Daoy (cell line): ENCODE measurements around the gene ARID5B. TPM values are rescaled to one million over a fixed set of nuclear protein-coding genes. Genes with fewer than 3 reads are reported as not detected.
"Not testable (repeated sequence)": the region's sequence is repeated elsewhere in the genome, so short reads cannot be mapped to it uniquely, and the experiment has no call there.

Experiments used
- DNase-seq: peaks from one replicate; pipeline ENCODE4 v3.0.0-alpha.2; 2015; ENCODE audit warnings: low read depth
- total RNA-seq: library from RNA; depleted of rRNA; stranded (reverse); fragments of >200 nt; shearing (Covaris generic); gene quantifications from 2 replicates; pipeline ENCODE4 v1.2.3, GENCODE V29; 2014

The ARID5B gene
- total RNA-seq, 1 experiment from 2014 or later: 4.7 TPM

DNA sequence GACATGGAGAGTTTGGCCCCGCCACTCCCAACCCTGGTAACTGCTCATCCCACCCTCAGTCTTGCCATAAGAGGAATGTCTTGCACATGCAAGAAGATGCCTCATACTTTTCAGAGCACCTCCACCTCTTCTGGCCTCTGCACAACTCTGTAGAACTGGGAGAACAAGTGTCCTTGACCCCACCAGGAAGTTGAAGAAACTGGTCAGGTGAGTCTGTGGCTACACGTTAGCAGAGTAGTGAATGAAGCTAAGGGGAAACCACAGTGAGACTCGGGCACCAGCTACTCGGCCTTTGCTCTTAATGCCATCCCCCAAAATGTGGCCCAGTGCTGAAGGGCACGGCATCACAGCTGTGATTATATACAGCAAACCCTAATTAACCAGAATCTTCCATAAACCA lies 110.1 kb downstream of the ARID5B start:
- DNase-seq: no peak

DNA sequence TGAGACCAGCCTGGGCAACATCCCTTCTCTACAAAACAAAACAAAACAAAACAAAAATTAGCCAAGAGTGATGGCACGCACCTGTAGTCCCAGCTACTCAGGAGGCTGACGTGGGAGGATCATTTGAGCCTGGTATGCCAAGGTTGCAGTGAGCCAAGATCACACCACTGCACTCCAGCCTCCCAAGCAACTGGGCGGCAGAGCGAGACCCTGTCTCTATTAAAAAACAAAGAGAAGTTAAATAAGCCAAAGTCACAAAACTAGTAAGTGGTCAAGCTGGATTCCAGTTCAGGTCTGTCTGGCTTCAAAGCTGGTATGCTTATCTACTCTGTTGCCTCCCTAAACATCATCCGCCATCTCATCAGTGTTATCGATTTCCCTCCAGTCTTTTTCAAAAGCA lies 110.8 kb downstream of the ARID5B start:
- no peak for DNase-seq

DNA sequence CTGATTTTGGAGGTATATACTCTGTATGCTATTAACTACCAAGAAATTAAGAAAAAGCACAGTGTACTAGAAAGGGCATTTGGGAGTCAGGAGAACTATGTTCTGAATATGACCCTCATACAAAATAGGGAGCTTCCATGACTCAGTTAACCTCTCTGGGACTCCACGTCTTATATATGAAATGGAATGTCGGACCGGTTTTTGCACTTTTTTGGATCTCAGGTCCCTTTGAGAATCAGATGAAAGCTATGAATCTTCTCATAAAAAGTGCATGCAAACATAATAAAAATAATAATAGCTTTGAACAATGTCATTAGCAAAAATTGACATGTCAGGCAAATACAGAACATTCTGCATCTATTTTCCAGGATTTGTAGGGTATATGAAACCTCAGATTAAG lies 113.0 kb downstream of the ARID5B start:
- no peak for DNase-seq

DNA sequence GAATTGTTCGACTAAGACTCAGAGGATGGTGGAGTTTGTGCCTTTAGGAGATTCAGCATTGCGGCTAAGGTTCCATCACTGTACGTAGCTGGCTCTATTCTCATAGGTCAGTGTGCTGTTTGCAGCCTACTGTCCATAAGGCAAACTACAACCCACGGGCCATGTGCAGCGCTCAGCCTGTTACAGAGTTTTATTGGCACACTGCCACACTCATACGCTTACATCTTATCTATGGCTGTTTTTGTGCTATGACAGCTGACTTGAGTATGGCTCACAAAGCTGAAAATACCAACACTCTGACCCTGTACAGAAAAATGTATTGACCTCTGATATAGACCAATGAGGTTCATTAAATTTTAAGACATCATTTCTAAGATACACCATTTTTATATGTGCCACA lies 114.5 kb downstream of the ARID5B start:
- DNase-seq: no peak

DNA sequence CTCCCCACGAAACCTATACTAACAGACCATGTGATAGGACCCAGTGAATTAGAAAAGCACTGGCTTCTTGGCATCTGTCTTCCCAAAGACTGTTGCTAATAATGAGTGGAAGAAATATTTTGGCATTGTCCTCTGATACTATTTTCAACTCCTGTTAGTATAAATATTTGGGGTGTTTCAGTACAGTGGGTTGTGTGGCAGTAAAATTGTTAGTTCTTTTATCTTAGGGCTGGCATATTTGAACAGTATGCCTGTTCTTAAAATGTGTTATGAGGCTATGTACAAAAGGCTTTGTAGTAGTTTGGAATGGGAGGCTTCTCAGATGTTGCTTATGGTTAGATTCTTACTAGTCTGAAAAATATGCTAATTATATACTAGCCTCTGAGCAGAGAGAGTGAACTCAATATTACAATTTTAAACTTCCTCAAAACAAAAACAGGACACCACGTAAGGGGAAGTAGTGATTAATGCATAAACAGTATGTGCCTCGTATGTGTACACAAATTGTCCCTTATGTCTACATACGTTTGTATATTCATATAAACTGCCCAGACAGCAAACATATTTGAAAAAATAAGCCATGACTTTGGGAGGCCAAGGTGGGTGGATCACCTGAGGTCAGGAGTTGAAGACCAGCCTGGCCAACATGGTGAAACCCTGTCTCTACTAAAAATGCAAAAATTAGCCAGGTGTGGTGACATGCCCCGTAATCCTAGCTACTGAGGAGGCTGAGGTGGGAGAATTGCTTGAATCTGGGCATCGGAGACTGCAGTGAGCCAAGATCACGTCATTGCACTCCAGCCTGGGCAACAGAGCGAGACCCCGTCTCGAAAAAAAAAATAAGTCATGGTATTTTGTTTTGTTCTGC lies 115.4 kb downstream of the ARID5B start:
- no peak for DNase-seq

DNA sequence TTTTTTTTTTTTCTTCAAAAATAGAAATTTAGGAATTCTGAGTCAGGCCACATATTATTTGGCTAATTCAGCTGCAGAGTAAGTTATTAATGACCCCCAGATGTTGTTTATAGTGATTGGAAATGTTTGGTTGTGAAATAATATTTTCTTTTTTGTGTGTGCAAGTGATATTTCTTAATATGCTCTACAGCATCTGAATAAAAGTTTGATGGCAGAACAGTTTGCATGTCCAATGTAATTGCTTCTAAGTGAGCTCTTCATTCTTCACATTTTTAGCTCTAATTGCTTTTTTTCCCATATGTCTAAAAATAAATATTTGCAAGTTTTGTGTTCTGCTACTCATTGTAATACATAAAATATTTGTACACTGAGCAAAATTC lies 116.0 kb downstream of the ARID5B start:
- no peak for DNase-seq

DNA sequence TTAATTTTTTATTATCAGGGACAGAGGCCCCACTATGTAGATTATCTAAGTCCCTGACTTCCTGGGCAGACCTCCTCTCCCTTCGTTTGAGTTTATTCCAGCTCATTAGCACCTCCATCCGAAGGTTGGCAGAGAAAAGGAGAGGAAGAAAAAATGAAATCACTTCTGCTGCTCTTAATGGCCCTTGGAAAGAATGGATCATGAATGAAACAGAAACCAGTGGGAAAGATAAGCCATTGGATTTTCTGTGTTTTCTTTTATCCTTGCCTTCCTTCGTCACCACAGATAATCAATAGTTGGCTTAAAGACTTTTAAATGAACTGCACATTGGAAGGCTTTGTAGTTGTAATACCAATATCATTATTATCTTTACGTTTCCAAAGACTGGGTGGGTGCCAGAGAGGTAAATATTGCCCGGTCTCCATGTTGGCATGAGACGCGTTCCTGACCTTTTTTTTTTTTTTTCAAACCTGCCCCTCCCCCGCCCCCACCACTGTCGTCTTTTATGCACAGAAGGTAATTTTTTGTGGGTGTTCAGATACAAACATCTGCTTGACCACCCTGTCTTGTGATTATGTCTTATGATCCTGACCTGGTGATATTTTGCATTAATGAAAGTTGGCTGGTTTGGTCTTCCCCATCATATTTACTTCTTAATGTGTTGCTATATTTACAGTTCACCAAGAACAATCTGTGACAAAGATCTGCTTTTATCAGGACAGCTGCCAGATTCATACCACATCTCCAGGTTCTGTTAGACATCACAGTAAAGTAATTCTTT lies 116.8 kb downstream of the ARID5B start:
- no peak for DNase-seq

DNA sequence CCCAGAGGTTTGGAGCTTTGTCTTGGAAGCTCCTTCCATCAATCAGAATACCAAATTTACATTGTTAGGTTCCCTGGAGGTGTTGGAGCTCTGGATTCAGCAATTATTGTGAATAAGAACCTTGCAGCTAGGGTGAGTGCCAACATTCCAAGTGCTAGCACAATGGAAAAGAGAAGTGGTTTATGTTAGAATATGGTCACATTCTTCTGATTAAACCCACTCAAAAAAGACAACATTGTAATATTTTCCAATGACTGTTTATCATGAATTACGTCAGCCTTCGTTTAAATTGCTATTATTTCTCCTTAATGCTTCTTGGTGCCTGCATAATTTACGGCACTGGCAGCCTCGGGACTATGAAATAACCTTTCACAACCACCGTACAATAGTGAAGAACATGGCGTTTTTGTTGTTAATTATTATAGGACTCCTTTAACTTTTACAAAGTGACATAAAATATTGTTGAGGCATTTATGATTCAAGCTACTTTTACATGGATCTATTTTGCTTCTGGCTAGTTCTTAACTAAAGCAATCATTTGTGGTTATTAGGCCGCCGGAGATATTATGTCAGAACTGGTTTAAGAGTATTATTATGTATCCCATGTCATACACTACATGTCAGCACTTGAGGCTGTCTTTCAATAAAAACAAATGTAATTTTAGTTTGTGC lies 117.7 kb downstream of the ARID5B start:
- no peak for DNase-seq

DNA sequence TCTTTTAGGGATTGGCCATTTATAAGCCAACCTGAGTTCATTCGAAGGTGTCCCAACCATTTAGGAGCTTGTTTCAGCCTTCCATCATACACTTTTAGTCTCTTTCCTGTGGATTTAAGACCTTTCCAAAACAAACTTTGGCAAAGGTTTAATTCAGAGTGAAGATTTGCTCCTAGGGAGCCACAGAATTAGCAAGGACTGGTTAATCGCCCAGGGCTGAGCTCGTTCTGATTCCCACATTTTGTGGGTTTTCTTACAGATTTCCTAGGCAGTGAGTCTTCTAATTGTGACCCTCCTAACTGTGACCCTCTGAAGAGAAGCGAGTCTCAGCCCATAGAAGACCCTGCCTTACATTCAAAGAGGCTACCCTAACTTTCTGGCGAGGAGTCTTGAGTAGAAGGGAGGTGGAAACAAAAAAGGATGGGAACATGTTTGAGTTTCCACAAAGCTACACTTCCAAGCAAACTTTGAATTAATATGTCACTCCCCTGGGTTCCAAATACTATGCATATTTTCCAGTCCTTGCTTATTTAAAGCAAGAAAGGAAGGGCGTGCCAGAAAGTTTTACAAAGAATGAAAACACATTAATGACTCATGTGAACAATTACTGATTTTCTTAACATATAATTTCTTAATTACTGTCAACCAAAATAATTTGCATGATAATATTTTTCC lies 118.3 kb downstream of the ARID5B start:
- no peak for DNase-seq

DNA sequence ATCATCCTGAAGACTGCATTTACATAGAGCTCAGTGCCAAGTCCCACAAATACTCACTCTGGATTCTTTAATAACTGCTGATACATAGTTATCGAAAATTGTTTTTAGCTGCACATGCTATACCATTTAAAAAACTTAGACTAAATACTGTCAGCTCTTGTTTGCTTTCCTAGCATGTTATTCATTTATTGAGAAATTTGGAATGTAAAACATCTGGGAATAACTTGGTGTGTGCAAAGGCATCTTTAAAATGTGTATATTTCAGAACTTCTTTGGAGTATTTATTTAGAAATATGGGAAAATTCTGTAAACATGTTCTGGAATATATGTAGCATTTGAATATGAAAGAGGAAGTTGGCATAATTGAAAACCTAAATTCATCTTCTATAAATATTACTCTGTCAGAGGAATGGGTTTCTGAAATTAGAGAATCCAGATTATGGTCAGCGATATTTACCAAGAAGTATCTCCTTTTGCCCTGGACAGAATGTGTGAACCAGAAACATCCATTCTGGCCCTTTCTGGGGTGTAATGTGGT lies 119.7 kb downstream of the ARID5B start:
- DNase-seq: no peak

DNA sequence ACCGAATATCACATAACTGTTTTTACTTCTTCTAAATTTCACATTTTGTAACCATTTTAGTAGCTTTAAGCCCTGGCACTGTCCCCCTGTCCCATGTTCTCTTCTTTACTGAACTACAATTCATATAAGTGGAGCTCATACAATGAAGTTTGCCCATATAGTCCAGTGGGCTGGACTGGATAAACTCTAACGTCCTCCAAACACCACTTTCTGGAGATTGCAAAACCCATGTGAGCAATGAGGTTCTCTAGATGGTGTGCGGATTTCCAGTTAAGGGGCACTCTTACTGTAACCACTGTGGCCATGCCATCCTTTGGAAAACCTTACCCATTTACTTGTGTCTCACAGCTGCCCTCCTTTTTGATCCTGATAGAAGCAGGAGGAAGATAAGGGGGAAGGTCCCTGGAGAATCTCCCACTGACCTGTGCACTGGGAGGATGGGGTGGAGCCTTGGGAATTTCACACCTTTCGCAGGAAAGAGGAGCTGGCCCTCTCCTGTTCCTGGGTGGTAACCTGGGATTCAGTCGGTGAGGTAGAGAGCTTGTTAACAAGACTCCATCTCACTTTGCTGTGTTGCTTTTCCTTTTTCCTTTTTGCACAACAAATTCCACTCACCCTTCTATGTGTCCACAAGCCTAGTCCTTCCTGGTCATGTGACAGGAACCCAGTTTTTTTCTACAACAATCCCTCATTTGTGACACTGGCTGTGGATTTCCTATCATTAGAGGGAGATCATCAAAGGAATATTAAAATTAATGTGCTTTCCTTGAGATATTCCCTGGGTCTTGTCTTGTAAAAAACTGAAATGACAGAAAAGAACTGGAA lies 120.7 kb downstream of the ARID5B start:
- DNase-seq: no peak

DNA sequence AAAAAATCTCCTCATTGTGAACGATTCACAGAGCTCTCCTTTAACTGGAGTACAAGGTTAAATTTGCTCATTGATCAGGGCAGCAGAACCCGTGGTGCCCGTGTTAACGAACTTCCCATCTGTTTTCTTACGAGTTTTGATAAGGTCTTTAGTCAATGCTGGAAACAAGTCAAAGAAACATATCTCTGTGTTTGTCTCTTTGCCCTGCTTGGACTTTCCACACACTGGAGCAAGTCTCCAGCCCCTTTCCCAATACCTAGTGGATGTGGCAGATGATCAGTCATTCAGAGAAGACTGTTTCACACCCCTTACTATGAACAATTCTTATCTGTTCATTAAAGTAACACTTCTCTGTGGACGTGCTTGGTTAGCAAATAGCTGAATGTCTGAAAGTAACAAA lies 121.3 kb downstream of the ARID5B start:
- no peak for DNase-seq

DNA sequence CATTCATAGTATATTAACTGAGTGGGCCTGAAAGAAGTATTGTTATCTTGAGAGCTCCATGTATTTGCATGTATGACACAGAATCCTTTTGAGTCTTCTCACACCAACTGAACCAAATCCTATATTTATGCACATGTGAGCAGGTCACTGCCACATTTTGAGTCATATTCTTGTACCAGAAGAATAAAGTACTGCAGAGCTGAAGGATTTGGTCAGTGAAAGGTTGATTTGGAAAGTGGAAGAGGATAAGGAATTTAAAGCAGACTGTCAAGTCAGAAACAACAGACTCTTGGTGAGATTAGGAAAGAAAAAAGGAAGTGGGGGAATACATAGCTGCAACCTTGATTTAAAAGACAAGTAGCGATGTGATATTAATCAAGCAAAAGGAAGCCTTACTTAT lies 121.8 kb downstream of the ARID5B start:
- DNase-seq: no peak

DNA sequence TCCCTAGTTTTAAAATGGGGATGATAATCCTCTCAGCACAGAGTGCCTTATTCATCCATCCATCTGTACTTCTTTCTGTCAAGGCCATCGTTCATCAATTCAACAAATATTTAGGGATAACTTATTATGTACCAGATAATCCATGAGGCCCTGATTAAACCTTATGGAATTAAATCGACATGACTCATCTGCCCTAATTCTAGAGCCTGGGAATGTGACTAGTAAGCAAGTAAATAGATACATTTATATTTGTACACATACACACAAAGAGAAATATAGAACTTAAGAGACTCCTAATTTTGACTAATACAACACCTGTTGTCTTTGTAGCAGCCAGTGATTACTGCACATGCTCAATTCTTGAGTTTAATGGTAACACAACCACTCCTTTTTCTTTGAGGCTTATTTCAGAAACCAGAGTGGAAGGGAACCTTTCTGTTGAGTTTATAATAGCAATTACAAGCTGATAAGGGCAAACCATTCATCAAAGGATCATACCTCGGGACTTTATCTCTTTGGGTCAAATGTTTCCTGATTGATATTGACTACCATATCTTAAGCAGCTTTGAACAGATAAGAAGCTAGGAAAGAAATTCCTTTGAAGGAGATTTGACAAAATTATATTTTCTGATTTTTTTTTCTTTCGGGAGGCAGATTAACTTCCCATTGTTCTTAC lies 122.7 kb downstream of the ARID5B start:
- DNase-seq: no peak

DNA sequence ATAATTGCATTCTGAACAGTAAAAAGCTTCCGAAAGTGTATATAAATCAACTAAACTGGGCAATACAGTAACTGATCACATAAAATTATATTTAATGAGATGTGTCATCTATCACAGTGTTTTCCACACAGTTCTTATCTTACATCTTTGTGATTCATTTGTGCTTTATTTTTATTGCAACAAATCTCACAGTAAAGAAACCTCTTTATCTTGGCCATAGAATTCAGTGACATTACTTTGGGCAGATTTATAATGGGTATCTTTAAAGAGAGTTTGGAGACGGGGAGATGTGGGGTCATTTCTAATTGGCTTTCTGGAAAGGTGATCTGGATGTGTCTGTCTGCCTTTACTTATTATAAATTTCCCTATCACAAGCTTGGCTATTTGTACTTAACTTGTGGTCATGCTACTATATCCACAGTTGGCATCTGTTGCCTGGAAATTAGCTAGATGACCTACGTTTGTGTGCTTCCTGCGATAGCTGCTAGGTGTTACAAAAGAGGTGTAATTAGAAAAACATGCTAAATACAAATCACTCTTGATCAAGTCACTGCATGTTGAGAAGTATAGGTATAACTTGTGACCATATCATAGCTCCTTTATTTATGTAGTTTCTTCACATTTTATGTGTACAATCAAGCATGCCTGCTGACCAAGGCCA lies 123.8 kb downstream of the ARID5B start:
- DNase-seq: no peak

DNA sequence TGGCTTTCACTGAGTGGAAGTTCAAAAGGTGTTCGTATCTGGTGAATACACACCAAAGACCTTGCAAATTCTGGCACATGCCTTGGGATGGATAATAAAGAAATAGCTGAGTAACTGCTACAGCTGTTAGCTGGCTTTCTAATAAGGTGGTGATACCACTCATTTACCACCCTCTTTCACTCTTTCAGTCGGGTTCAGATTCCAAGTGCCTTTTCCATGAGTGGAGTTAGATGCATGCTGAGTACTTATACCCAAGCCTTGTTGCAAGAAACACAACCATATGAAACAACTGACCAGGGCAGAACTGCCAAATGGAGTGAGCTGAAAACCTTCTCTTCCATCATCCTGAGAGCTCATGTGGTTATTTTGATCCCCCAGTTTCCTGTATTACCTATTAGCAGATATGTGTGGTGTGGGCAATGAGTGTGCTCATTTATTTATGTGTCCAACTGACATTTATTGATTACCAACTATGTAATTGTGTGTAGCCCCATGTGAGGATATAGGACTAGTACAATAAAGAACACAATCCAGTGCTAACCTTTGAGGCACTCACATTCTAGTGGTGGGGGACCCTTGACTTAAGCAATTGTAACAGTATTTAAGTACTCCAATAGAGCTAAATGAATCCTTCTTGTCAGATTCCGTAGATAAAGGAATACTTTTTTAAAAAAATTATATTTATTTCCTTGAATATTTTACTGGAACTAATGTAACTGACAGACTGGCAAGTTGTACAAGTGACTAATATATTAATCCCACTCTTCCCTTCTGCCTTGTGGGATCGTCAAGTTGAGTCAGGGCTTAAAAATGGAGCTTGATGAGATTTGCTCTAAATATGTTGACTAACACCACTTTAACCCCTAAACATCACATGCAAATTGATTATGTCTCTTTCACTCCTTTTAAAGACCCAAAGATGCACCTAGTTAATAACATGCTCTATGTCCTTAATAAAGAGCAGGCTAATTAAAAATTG lies 124.7 kb downstream of the ARID5B start:
- no peak for DNase-seq

DNA sequence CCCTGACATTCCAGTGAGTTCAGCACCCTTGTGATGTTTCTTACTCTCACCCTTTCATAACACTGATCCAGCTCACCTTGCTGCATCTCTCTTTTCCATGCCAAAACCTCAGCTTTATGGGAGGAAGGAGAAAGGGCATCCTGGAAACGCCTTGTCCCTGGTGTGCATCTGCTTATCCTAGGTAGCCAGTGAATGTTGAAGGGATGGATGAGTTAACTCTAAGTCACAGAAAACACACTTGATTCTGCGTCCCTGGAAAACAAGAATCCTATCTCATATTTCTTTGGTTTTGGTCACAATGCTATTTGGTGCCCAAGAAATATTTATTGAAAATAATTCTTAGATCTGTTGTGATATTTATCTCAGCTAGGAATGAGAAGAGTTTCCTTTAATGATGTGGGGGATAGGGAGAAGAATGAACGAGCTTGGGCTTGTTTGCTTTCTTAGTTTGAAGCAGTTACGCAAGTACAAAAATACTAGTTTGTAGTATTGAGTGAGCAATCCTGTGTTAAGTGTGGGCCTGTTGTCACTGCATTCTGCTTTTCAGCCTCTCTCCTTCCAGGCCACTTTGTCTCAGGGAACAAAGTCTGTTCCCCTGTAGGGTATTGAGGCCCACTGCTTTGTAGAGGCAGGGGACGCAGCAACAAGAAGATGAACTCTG lies 126.5 kb downstream of the ARID5B start:
- DNase-seq: no peak

DNA sequence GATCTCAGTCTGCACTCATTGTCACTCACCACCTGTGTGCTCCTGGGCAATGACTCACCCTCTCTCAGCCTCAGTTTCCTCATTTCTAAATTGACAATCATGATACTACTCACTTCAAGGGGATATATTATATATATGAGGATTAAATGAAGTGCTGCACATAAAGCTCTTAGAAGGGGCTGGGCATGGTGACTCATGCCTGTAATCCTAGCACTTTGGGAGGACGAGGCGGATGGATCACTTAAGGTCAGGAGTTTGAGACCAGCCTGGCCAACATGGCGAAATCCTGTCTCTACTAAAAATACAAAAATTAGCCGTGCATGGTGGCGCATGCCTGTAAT lies 127.0 kb downstream of the ARID5B start:
- DNase-seq: not testable (repeated sequence)
